H9 (cell line): ENCODE measurements around the gene EFNA5. TPM values are rescaled to one million over a fixed set of nuclear protein-coding genes. Genes with fewer than 3 reads are reported as not detected.

Experiments
- DNase-seq: peaks from one replicate; pipeline ENCODE4 v3.0.0-alpha.2; 2017
- H2AFZ ChIP-seq: one replicate; pipeline ENCODE4 v1.6.1; 2013; ENCODE audit warnings: mild to moderate bottlenecking, low read length, control low read depth, moderate library complexity
- H2AK5ac ChIP-seq: 2 replicates; pipeline ENCODE4 v1.6.1; 2013; ENCODE audit warnings: low read length, control low read depth, mixed read lengths; ENCODE audit not compliant: insufficient read length
- H2BK120ac ChIP-seq: one replicate; pipeline ENCODE4 v1.6.1; 2013; ENCODE audit warnings: low read depth, mild to moderate bottlenecking, low read length, control low read depth, inconsistent platforms; ENCODE audit not compliant: poor library complexity, severe bottlenecking
- H2BK12ac ChIP-seq: 2 replicates; pipeline ENCODE4 v1.6.1; 2013; ENCODE audit warnings: low read length, control low read depth, mixed read lengths, low read depth; ENCODE audit not compliant: insufficient read length
- H2BK15ac ChIP-seq: 2 replicates; pipeline ENCODE4 v1.6.1; 2013; ENCODE audit warnings: low read depth, low read length, control low read depth
- H2BK20ac ChIP-seq: one replicate; pipeline ENCODE4 v1.6.1; 2013; ENCODE audit warnings: low read depth, mild to moderate bottlenecking, low read length, control low read depth, inconsistent platforms; ENCODE audit not compliant: poor library complexity, severe bottlenecking
- H2BK5ac ChIP-seq: 2 replicates; pipeline ENCODE4 v1.6.1; 2013; ENCODE audit warnings: low read length, control low read depth, mixed read lengths; ENCODE audit not compliant: insufficient read length
- H3K14ac ChIP-seq: 2 replicates; pipeline ENCODE4 v1.6.1; 2013; ENCODE audit warnings: low read length, control low read depth; ENCODE audit not compliant: insufficient read depth
- H3K18ac ChIP-seq: 2 replicates; pipeline ENCODE4 v1.6.1; 2013; ENCODE audit warnings: low read depth, mild to moderate bottlenecking, mixed read lengths, low read length, control low read depth; ENCODE audit not compliant: insufficient read length
- H3K23ac ChIP-seq: 2 replicates; pipeline ENCODE4 v1.6.1; 2013; ENCODE audit warnings: low read length, control low read depth, mixed read lengths, low read depth; ENCODE audit not compliant: insufficient read length
- H3K23me2 ChIP-seq: 2 replicates; pipeline ENCODE4 v1.6.1; 2013; ENCODE audit warnings: low read depth, mild to moderate bottlenecking, mixed read lengths, low read length, control low read depth; ENCODE audit not compliant: insufficient read length, poor library complexity, severe bottlenecking
- H3K27ac ChIP-seq: 2 replicates; pipeline ENCODE4 v1.5.1; 2013; ENCODE audit warnings: low read length, control low read depth, mixed read lengths, low read depth; ENCODE audit not compliant: insufficient read length
- H3K27me3 ChIP-seq: 2 replicates; pipeline ENCODE4 v1.6.1; 2013; ENCODE audit warnings: low read length, control low read depth, inconsistent platforms; ENCODE audit not compliant: insufficient read depth
- H3K4ac ChIP-seq: 2 replicates; pipeline ENCODE4 v1.6.1; 2013; ENCODE audit warnings: low read depth, mild to moderate bottlenecking, control low read depth, inconsistent platforms, low read length, moderate library complexity
- H3K4me1 ChIP-seq: 2 replicates; pipeline ENCODE4 v1.6.1; 2013; ENCODE audit warnings: low read length, control low read depth, inconsistent platforms; ENCODE audit not compliant: insufficient read depth
- H3K4me2 ChIP-seq: 2 replicates; pipeline ENCODE4 v1.6.1; 2013; ENCODE audit warnings: low read length, control low read depth, mixed read lengths; ENCODE audit not compliant: insufficient read length, insufficient read depth
- H3K56ac ChIP-seq: 2 replicates; pipeline ENCODE4 v1.6.1; 2013; ENCODE audit warnings: low read depth, mild to moderate bottlenecking, mixed read lengths, low read length, control low read depth; ENCODE audit not compliant: insufficient read length
- H3K79me1 ChIP-seq: 2 replicates; pipeline ENCODE4 v1.6.1; 2013; ENCODE audit warnings: low read depth, mild to moderate bottlenecking, moderate library complexity, low read length, control low read depth, inconsistent platforms; ENCODE audit not compliant: insufficient read depth, poor library complexity, severe bottlenecking
- H3K79me2 ChIP-seq: 2 replicates; pipeline ENCODE4 v1.6.1; 2013; ENCODE audit warnings: low read length, control low read depth, inconsistent platforms; ENCODE audit not compliant: insufficient read depth
- H3K9ac ChIP-seq: 2 replicates; pipeline ENCODE4 v1.6.1; 2013; ENCODE audit warnings: low read length, control low read depth, mixed read lengths; ENCODE audit not compliant: insufficient read length; ENCODE audit errors: extremely low read depth
- H3K9me3 ChIP-seq: one replicate; pipeline ENCODE4 v1.6.1; 2013; ENCODE audit warnings: low read depth, low read length, inconsistent platforms; ENCODE audit not compliant: control insufficient read depth
- H3T11ph ChIP-seq: one replicate; pipeline ENCODE4 v1.6.1; 2013; ENCODE audit warnings: mild to moderate bottlenecking, low read length, control low read depth, inconsistent platforms
- H4K20me1 ChIP-seq: one replicate; pipeline ENCODE4 v1.6.1; 2013; ENCODE audit not compliant: control insufficient read depth, insufficient read length, insufficient read depth
- H4K5ac ChIP-seq: 2 replicates; pipeline ENCODE4 v1.6.1; 2013; ENCODE audit warnings: low read depth, mild to moderate bottlenecking, mixed read lengths, low read length, control low read depth; ENCODE audit not compliant: insufficient read length
- H4K8ac ChIP-seq: replicated peaks from 2 replicates; pipeline ENCODE4 v1.6.1; 2013; ENCODE audit warnings: low read length, control low read depth, mixed read lengths, low read depth; ENCODE audit not compliant: insufficient read length
- H4K91ac ChIP-seq: 2 replicates; pipeline ENCODE4 v1.6.1; 2013; ENCODE audit warnings: low read depth, mild to moderate bottlenecking, moderate library complexity, mixed read lengths, low read length, control low read depth; ENCODE audit not compliant: insufficient read length
- H3K27ac Mint-ChIP-seq, 3 experiments: 2 replicates in 2 of 3; 3 replicates in 1 of 3; pipeline ENCODE4 v1.8.0; 2020 to 2021; ENCODE audit warnings: mixed read lengths in 3 of 3, mild to moderate bottlenecking in 1 of 3, moderate library complexity in 1 of 3
- H3K27me3 Mint-ChIP-seq: 2 replicates; pipeline ENCODE4 v1.8.0; 2021; ENCODE audit warnings: low read depth, mild to moderate bottlenecking, moderate library complexity, mixed read lengths
- H3K36me3 Mint-ChIP-seq, 3 experiments: 2 replicates in 2 of 3; 3 replicates in 1 of 3; pipeline ENCODE4 v1.8.0; 2020 to 2021; ENCODE audit warnings: low read depth in 3 of 3, mixed read lengths in 3 of 3; ENCODE audit not compliant: insufficient read depth in 1 of 3
- H3K4me1 Mint-ChIP-seq, 2 experiments: 2 replicates each; pipeline ENCODE4 v1.8.0; 2020; ENCODE audit warnings: mixed read lengths in 2 of 2
- H3K4me3 Mint-ChIP-seq, 2 experiments: 2 replicates in 1 of 2; 3 replicates in 1 of 2; pipeline ENCODE4 v1.8.0; 2020 to 2021; ENCODE audit warnings: mild to moderate bottlenecking in 2 of 2, mixed read lengths in 2 of 2, moderate library complexity in 1 of 2
- H3K9me3 Mint-ChIP-seq, 2 experiments: 2 replicates in 1 of 2; 3 replicates in 1 of 2; pipeline ENCODE4 v1.8.0; 2020; ENCODE audit warnings: mild to moderate bottlenecking in 2 of 2, mixed read lengths in 2 of 2, moderate library complexity in 1 of 2
- CTCF ChIP-seq: fragments of 200-600 bp; sonication (generic); conservative IDR thresholded peaks from 3 replicates; pipeline ENCODE4 v1.8.0; 2021; ENCODE audit warnings: antibody characterized with exemption, mild to moderate bottlenecking
- WGBS: extraction: QIAGEN DNeasy Blood & Tissue Kit; methylation state at CpG from one replicate; pipeline ENCODE4 v1.1.7; 2013; ENCODE audit warnings: missing lambda C conversion rate, low lambda C conversion rate, mixed read lengths; ENCODE audit not compliant: insufficient read length; ENCODE audit errors: extremely low coverage; 5-methylcytosine and 5-hydroxymethylcytosine counted together
- total RNA-seq: library from RNA; stranded (reverse); gene quantifications from 2 replicates; pipeline ENCODE4 v1.2.1, GENCODE V29; 2021

Gene EFNA5
- total RNA-seq, 1 experiment from 2014 or later = 20.4 TPM

DNA sequence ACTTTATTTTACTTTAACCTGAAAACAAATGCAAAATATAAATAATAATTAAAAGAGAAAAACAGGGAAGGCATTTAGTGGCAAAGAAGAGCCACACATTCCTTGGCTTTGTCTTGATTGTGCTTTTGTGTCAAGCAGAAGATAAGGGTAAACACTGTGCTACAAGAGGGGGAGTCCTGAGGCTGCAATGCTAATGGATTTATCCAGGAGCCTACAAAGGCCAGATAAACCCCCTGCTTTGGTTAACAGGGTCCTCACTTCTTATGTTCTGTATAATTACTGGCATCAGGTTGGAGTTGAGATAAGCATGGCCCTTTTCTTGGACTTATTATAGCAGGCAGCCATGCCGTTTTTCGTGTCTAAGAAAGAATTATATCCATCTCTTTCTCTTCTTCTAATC is 302.8 kb downstream of the EFNA5 start:
- no peak overlapping the region for H2AFZ ChIP-seq
- no peak for DNase-seq

More for the DNA sequence above, 302.8 kb downstream of the EFNA5 start:
- H3K4me1 Mint-ChIP-seq = peaks cover 30 to 45% of the 10 kb centered on the region in 2 experiments
- Histone ChIP-seq H3K27ac (no peak overlapping the region), H4K91ac (no peak overlapping the region), H3K9ac (no peak overlapping the region), H3K23ac (no peak overlapping the region), H2BK15ac (no peak overlapping the region), H2BK12ac (no peak overlapping the region), H3K27me3 (no peaks in the 10 kb centered on the region), H3K79me1 (no peaks in the 10 kb centered on the region), H3K14ac (no peak overlapping the region), H2BK120ac (no peak overlapping the region), H2BK5ac (no peak overlapping the region), H4K20me1 (no peaks in the 10 kb centered on the region), H3K4me1 (peaks cover 7% of the 10 kb centered on the region), H3K18ac (no peak overlapping the region), H3K4ac (no peak overlapping the region), H2AK5ac (no peak overlapping the region), H3K56ac (no peak overlapping the region), H3K9me3 (no peaks in the 10 kb centered on the region), H2BK20ac (no peak overlapping the region), H4K8ac (no peak overlapping the region), H3T11ph (no peak overlapping the region), H3K23me2 (no peaks in the 10 kb centered on the region), H4K5ac (no peak overlapping the region), H3K4me2 (no peak overlapping the region), H3K79me2 (no peaks in the 10 kb centered on the region)
- H3K27ac Mint-ChIP-seq = peak overlapping the region in 1 of 3 experiments; percentile 75; a peak in 2 of 7 replicates
- H3K36me3 Mint-ChIP-seq = no peaks in the 10 kb centered on the region
- no peaks in the 10 kb centered on the region for H3K27me3 Mint-ChIP-seq
- TF ChIP-seq CTCF = no peak
- no CpG with 5 or more reads among the region's 2 CpGs for WGBS
- H3K4me3 Mint-ChIP-seq = no peak overlapping the region
- no peaks in the 10 kb centered on the region for H3K9me3 Mint-ChIP-seq
